ENCODE results near the gene KLHL8.

- TF ChIP-seq CTCF (IDR thresholded peaks at IDR 0.05; ENCODE audit: low read depth, low read length, poor library complexity, severe bottlenecking) (no peak), EZH2phosphoT487 (IDR thresholded peaks at IDR 0.05; ENCODE audit: borderline replicate concordance, low read length) (no peak)
Observed at GRCh38 chr4:87258677-87259076, 38.3 kb upstream of the KLHL8 start.

Data from DOHH2 (cell line).